GM23248 (cell line): Measurements from ENCODE around the gene NAT9. TPM values are rescaled to one million over a fixed set of nuclear protein-coding genes. Genes with fewer than 3 reads are reported as not detected.

Experiments
- DNase-seq: peaks from one replicate; pipeline ENCODE4 v3.0.0-alpha.2; 2015
- H2AFZ ChIP-seq: fragments of 200-600 bp; sonication (generic); 2 replicates; pipeline ENCODE4 v1.6.1; 2016; ENCODE audit warnings: antibody characterized with exemption
- H3F3A ChIP-seq: fragments of 200-600 bp; sonication (generic); 2 replicates; pipeline ENCODE4 v1.6.1; 2016; ENCODE audit warnings: mild to moderate bottlenecking, antibody characterized with exemption, mixed run types; ENCODE audit not compliant: insufficient read depth
- H3K27ac ChIP-seq: fragments of 200-600 bp; sonication (generic); 2 replicates; pipeline ENCODE4 v1.5.1; 2016; ENCODE audit warnings: mild to moderate bottlenecking
- H3K27me3 ChIP-seq: fragments of 200-600 bp; sonication (generic); replicated peaks from 2 replicates; pipeline ENCODE4 v1.6.1; 2016; ENCODE audit warnings: mild to moderate bottlenecking; ENCODE audit not compliant: insufficient read depth
- H3K36me3 ChIP-seq: fragments of 200-600 bp; sonication (generic); 2 replicates; pipeline ENCODE4 v1.6.1; 2016; ENCODE audit warnings: low read depth, mild to moderate bottlenecking
- H3K4me1 ChIP-seq: fragments of 200-600 bp; sonication (generic); 2 replicates; pipeline ENCODE4 v1.6.1; 2016; ENCODE audit warnings: mild to moderate bottlenecking; ENCODE audit not compliant: insufficient read depth
- H3K4me2 ChIP-seq: fragments of 200-600 bp; sonication (generic); one replicate; pipeline ENCODE4 v1.6.1; 2016; ENCODE audit warnings: mild to moderate bottlenecking; ENCODE audit not compliant: unreplicated experiment
- H3K4me3 ChIP-seq: fragments of 200-600 bp; sonication (generic); 2 replicates; pipeline ENCODE4 v1.5.1; 2016; ENCODE audit warnings: mild to moderate bottlenecking
- H3K79me2 ChIP-seq: fragments of 200-600 bp; sonication (generic); 2 replicates; pipeline ENCODE4 v1.6.1; 2016; ENCODE audit warnings: mild to moderate bottlenecking; ENCODE audit not compliant: insufficient read depth
- H3K9ac ChIP-seq: fragments of 200-600 bp; sonication (generic); 2 replicates; pipeline ENCODE4 v1.6.1; 2016; ENCODE audit warnings: mild to moderate bottlenecking
- H3K9me2 ChIP-seq: fragments of 200-600 bp; sonication (generic); 2 replicates; pipeline ENCODE4 v1.6.1; 2016; ENCODE audit warnings: mixed run types, mild to moderate bottlenecking, moderate library complexity; ENCODE audit not compliant: insufficient read depth
- H3K9me3 ChIP-seq: fragments of 200-600 bp; sonication (generic); one replicate; pipeline ENCODE4 v1.6.1; 2017; ENCODE audit warnings: low read depth
- H4K20me1 ChIP-seq: fragments of 200-600 bp; sonication (generic); 2 replicates; pipeline ENCODE4 v1.6.0; 2016; ENCODE audit not compliant: insufficient read depth
- EZH2 ChIP-seq: fragments of 200-600 bp; sonication (generic); IDR thresholded peaks from 2 replicates; pipeline ENCODE4 v1.6.1; 2018; ENCODE audit warnings: antibody characterized with exemption, mild to moderate bottlenecking; ENCODE audit not compliant: insufficient read depth, poor library complexity, severe bottlenecking
- EZH2phosphoT487 ChIP-seq: fragments of 200-600 bp; sonication (generic); IDR thresholded peaks from 2 replicates; pipeline ENCODE4 v1.6.1; 2018; ENCODE audit warnings: antibody characterized with exemption, moderate library complexity, mild to moderate bottlenecking, low read depth; ENCODE audit not compliant: insufficient read depth
- WGBS, 2 experiments: methylation state at CpG; one replicate each; pipeline ENCODE4 v1.1.6; 2015 to 2017; ENCODE audit warnings: low lambda C conversion rate in 2 of 2, low coverage in 1 of 2; ENCODE audit errors: missing lambda C conversion rate in 2 of 2; 5-methylcytosine and 5-hydroxymethylcytosine counted together
- in situ Hi-C: fragments of 300-500 bp; cut with MboI; formaldehyde crosslinking; loops from 2 replicates; pipeline ENCODE4 v1.15.0; 2020
- polyA plus RNA-seq: library from polyadenylated mRNA; unstranded; fragments of >200 nt; fragmentation: Nextera tagmentation; extraction: Ambion mirVana; gene quantifications from 2 replicates; pipeline ENCODE4 v1.2.1, GENCODE V29; 2016
- total RNA-seq: library from RNA; depleted of rRNA; stranded (reverse); fragments of >200 nt; shearing (Covaris generic); gene quantifications from 2 replicates; pipeline ENCODE4 v1.2.3, GENCODE V29; 2014

Gene NAT9
- total and polyA plus RNA-seq, 2 experiments from 2014 or later, result 26.4 to 34.6 TPM

GRCh38 chr17:74796866-74797265 lies 20.7 kb upstream of the NAT9 start:
- no peak for DNase-seq
- WGBS, 2 experiments, result 97 to 99% methylated on average over 6 of the region's 6 CpGs
- no peak overlapping the region for H2AFZ ChIP-seq

GRCh38 chr17:74796211-74796610 lies 20.1 kb upstream of the NAT9 start:
- Histone ChIP-seq H3K27ac (no peak overlapping the region), H3K4me2 (no peak overlapping the region), H3K9ac (no peak overlapping the region), H2AFZ (no peak overlapping the region), H3K27me3 (no peaks in the 10 kb centered on the region), H4K20me1 (no peaks in the 10 kb centered on the region), H3F3A (peaks cover 5% of the 10 kb centered on the region; the same call in 1 of the 2 replicates), H3K79me2 (no peaks in the 10 kb centered on the region), H3K9me2 (no peaks in the 10 kb centered on the region), H3K4me1 (peaks cover 7% of the 10 kb centered on the region), H3K36me3 (no peaks in the 10 kb centered on the region; the same call in 1 of the 2 replicates), H3K9me3 (no peaks in the 10 kb centered on the region), H3K4me3 (no peak overlapping the region)
- no peak for DNase-seq
- in situ Hi-C loops, result no loop called here
- WGBS, 2 experiments, result 97 to 99% methylated on average over 4 of the region's 4 CpGs
- TF ChIP-seq EZH2phosphoT487 (no peak), EZH2 (no peak)

More at GRCh38 chr17:74796866-74797265, 20.7 kb upstream of the NAT9 start:
- Histone ChIP-seq H4K20me1 (no peaks in the 10 kb centered on the region), H3K9me3 (no peaks in the 10 kb centered on the region), H3K27me3 (no peaks in the 10 kb centered on the region), H3F3A (peaks cover 5% of the 10 kb centered on the region; the same call in 1 of the 2 replicates), H3K4me3 (no peak overlapping the region), H3K4me1 (peaks cover 7% of the 10 kb centered on the region), H3K79me2 (no peaks in the 10 kb centered on the region), H3K36me3 (no peaks in the 10 kb centered on the region; the same call in 1 of the 2 replicates), H3K9ac (no peak overlapping the region), H3K4me2 (no peak overlapping the region), H3K9me2 (no peaks in the 10 kb centered on the region), H3K27ac (no peak overlapping the region)
- no peak for TF ChIP-seq EZH2phosphoT487
- no peak for TF ChIP-seq EZH2
- in situ Hi-C loops, result no loop called here

- Histone ChIP-seq H3K4me1 (peaks cover 7% of the 10 kb centered on the region), H3K27ac (no peak overlapping the region), H3K4me3 (no peak overlapping the region), H3F3A (peaks cover 5% of the 10 kb centered on the region; the same call in 1 of the 2 replicates), H3K9me2 (no peaks in the 10 kb centered on the region), H2AFZ (no peak overlapping the region), H3K36me3 (no peaks in the 10 kb centered on the region; the same call in 1 of the 2 replicates), H3K4me2 (no peak overlapping the region), H3K9ac (no peak overlapping the region), H3K9me3 (no peaks in the 10 kb centered on the region), H3K79me2 (no peaks in the 10 kb centered on the region), H4K20me1 (no peaks in the 10 kb centered on the region), H3K27me3 (no peaks in the 10 kb centered on the region)
- no peak for DNase-seq
- in situ Hi-C loops, result no loop called here
- TF ChIP-seq EZH2 (no peak), EZH2phosphoT487 (no peak)
- 93 to 95% methylated on average over 18 of the region's 18 CpGs for WGBS, 2 experiments
Measured at GRCh38 chr17:74795327-74796020, 19.3 kb upstream of the NAT9 start.

- H3K36me3 ChIP-seq, result no peaks in the 10 kb centered on the region; the same call in 1 of the 2 replicates
- H3K79me2 ChIP-seq, result no peaks in the 10 kb centered on the region
- no peaks in the 10 kb centered on the region for H3K4me1 ChIP-seq
- H2AFZ ChIP-seq, result no peak overlapping the region
- H3K27ac ChIP-seq, result no peak overlapping the region
- no peaks in the 10 kb centered on the region for H4K20me1 ChIP-seq
- H3K4me2 ChIP-seq, result no peak overlapping the region
- no peaks in the 10 kb centered on the region for H3K27me3 ChIP-seq
- DNase-seq, result no peak
- H3F3A ChIP-seq, result no peaks in the 10 kb centered on the region
- in situ Hi-C loops, result no loop called here
- no peak overlapping the region for H3K4me3 ChIP-seq
- H3K9ac ChIP-seq, result no peak overlapping the region
- 91 to 93% methylated on average over 12 of the region's 12 CpGs for WGBS, 2 experiments
- H3K9me3 ChIP-seq, result no peaks in the 10 kb centered on the region
- TF ChIP-seq EZH2phosphoT487 (no peak), EZH2 (no peak)
- no peaks in the 10 kb centered on the region for H3K9me2 ChIP-seq
Measured at GRCh38 chr17:74792586-74793105, 16.5 kb upstream of the NAT9 start.
